HEK293 (cell line): Measurements from ENCODE around the gene DAGLA.

Experiments used
- CTCF ChIA-PET: fragments of 350-600 bp; formaldehyde crosslinking; extraction: SDS; loops from one replicate; lab custom pipeline; 2021; ENCODE audit warnings: antibody characterized with exemption; lab: Yijun Ruan, JAX
- POLR2A ChIA-PET: fragments of 300-600 bp; formaldehyde crosslinking; extraction: SDS; loops from one replicate; lab custom pipeline; 2020; ENCODE audit warnings: antibody characterized with exemption, inconsistent platforms; lab: Yijun Ruan, JAX
- H3K27ac ChIP-seq: fragments of 200-500 bp; sonication (Bioruptor generic); 2 replicates; pipeline ENCODE4 v1.5.1; 2014; ENCODE audit warnings: low read depth, low read length, control low read depth, inconsistent platforms; ENCODE audit errors: extremely low read depth
- H3K36me3 ChIP-seq, 2 experiments: fragments of 200-500 bp in 1 of 2; sonication (Bioruptor generic) in 1 of 2; 1 replicate in 1 of 2; 2 replicates in 1 of 2; pipeline ENCODE4 v1.5.1; 2014 to 2017; ENCODE audit warnings: inconsistent platforms in 2 of 2, low read length in 2 of 2; ENCODE audit not compliant: control insufficient read depth in 2 of 2, insufficient read depth in 1 of 2
- H3K4me1 ChIP-seq: fragments of 200-500 bp; sonication (Bioruptor generic); 2 replicates; pipeline ENCODE4 v1.5.1; 2014; ENCODE audit warnings: mild to moderate bottlenecking, low read length, inconsistent platforms; ENCODE audit not compliant: control insufficient read depth, insufficient read depth
- H3K4me3 ChIP-seq: 2 replicates; pipeline ENCODE4 v1.5.1; 2011; ENCODE audit warnings: low read depth, mild to moderate bottlenecking, control low read depth, low read length, moderate library complexity
- H3K9me3 ChIP-seq: fragments of 200-500 bp; sonication (Bioruptor generic); 2 replicates; pipeline ENCODE4 v1.5.1; 2014; ENCODE audit warnings: low read depth, low read length, inconsistent platforms; ENCODE audit not compliant: control insufficient read depth, insufficient read depth
- GLIS1 ChIP-seq: fragments of 450-650 bp; formaldehyde crosslinking; IDR thresholded peaks from 2 replicates; pipeline ENCODE4 v1.5.1; 2016; ENCODE audit warnings: missing biosample characterization, missing genetic modification characterization
- HOXA7 ChIP-seq: sonication (generic); formaldehyde crosslinking; IDR thresholded peaks from 2 replicates; pipeline ENCODE4 v1.8.1; 2022; ENCODE audit warnings: missing genetic modification reagents, borderline replicate concordance
- SCRT1 ChIP-seq: fragments of 450-650 bp; formaldehyde crosslinking; IDR thresholded peaks from 2 replicates; pipeline ENCODE4 v1.5.1; 2016; ENCODE audit warnings: missing biosample characterization, missing genetic modification characterization, borderline replicate concordance
- ZBTB1 ChIP-seq: fragments of 450-650 bp; formaldehyde crosslinking; IDR thresholded peaks from 2 replicates; pipeline ENCODE4 v1.5.1; 2016; ENCODE audit warnings: missing biosample characterization, missing genetic modification characterization
- ZBTB20 ChIP-seq: fragments of 450-650 bp; formaldehyde crosslinking; IDR thresholded peaks from 2 replicates; pipeline ENCODE4 v1.5.1; 2016; ENCODE audit warnings: missing biosample characterization, missing genetic modification characterization
- ZFHX2 ChIP-seq: fragments of 450-650 bp; formaldehyde crosslinking; conservative IDR thresholded peaks from 2 replicates; pipeline ENCODE4 v1.5.1; 2016; ENCODE audit warnings: missing biosample characterization, missing genetic modification characterization
- ZIC2 ChIP-seq: fragments of 450-650 bp; formaldehyde crosslinking; IDR thresholded peaks from 2 replicates; pipeline ENCODE4 v1.5.1; 2016; ENCODE audit warnings: missing biosample characterization, missing genetic modification characterization
- ZNF121 ChIP-seq: fragments of 450-650 bp; formaldehyde crosslinking; IDR thresholded peaks from 2 replicates; pipeline ENCODE4 v1.5.1; 2016; ENCODE audit warnings: missing biosample characterization, missing genetic modification characterization
- ZNF2 ChIP-seq: fragments of 450-650 bp; formaldehyde crosslinking; IDR thresholded peaks from 2 replicates; pipeline ENCODE4 v1.5.1; 2016; ENCODE audit warnings: missing biosample characterization, missing genetic modification characterization
- ZNF214 ChIP-seq: fragments of 450-650 bp; formaldehyde crosslinking; IDR thresholded peaks from 2 replicates; pipeline ENCODE4 v1.5.1; 2017; ENCODE audit warnings: missing biosample characterization, mild to moderate bottlenecking, missing genetic modification characterization, borderline replicate concordance
- ZNF239 ChIP-seq: fragments of 450-650 bp; formaldehyde crosslinking; IDR thresholded peaks from 2 replicates; pipeline ENCODE4 v1.5.1; 2016; ENCODE audit warnings: missing biosample characterization, missing genetic modification characterization
- ZNF311 ChIP-seq: fragments of 450-650 bp; formaldehyde crosslinking; IDR thresholded peaks from 2 replicates; pipeline ENCODE4 v1.5.1; 2017; ENCODE audit warnings: missing biosample characterization, missing genetic modification characterization, borderline replicate concordance
- ZNF335 ChIP-seq: fragments of 450-650 bp; formaldehyde crosslinking; conservative IDR thresholded peaks from 2 replicates; pipeline ENCODE4 v1.5.1; 2016; ENCODE audit warnings: missing biosample characterization, missing genetic modification characterization
- ZNF501 ChIP-seq: fragments of 450-650 bp; formaldehyde crosslinking; IDR thresholded peaks from 2 replicates; pipeline ENCODE4 v1.5.1; 2016; ENCODE audit warnings: missing biosample characterization, missing genetic modification characterization
- ZNF544 ChIP-seq: fragments of 450-650 bp; formaldehyde crosslinking; IDR thresholded peaks from 2 replicates; pipeline ENCODE4 v1.5.0; 2017; ENCODE audit warnings: missing biosample characterization, missing genetic modification characterization
- ZNF621 ChIP-seq: fragments of 450-650 bp; formaldehyde crosslinking; IDR thresholded peaks from 2 replicates; pipeline ENCODE4 v1.5.1; 2017; ENCODE audit warnings: missing biosample characterization, missing genetic modification characterization
- ZNF664 ChIP-seq: fragments of 450-650 bp; formaldehyde crosslinking; IDR thresholded peaks from 2 replicates; pipeline ENCODE4 v1.5.1; 2016; ENCODE audit warnings: missing biosample characterization, missing genetic modification characterization
- ZNF701 ChIP-seq: fragments of 450-650 bp; formaldehyde crosslinking; IDR thresholded peaks from 2 replicates; pipeline ENCODE4 v1.5.1; 2016; ENCODE audit warnings: missing biosample characterization, missing genetic modification characterization
- ZNF747 ChIP-seq: fragments of 450-650 bp; formaldehyde crosslinking; IDR thresholded peaks from 2 replicates; pipeline ENCODE4 v1.5.1; 2016; ENCODE audit warnings: missing biosample characterization, missing genetic modification characterization
- ZNF837 ChIP-seq: fragments of 450-650 bp; formaldehyde crosslinking; IDR thresholded peaks from 2 replicates; pipeline ENCODE4 v1.5.1; 2016; ENCODE audit warnings: missing biosample characterization, missing genetic modification characterization
- TF ChIP-seq, protein P1 (sequence below): fragments of 450-650 bp; formaldehyde crosslinking; optimal IDR thresholded peaks from 2 replicates; pipeline ENCODE3; 2016; ENCODE audit warnings: missing biosample characterization, mild to moderate bottlenecking, missing genetic modification characterization
- TF ChIP-seq, protein P2 (sequence below): fragments of 450-650 bp; formaldehyde crosslinking; IDR thresholded peaks from 2 replicates; pipeline ENCODE4 v1.5.1; 2017; ENCODE audit warnings: missing biosample characterization, missing genetic modification characterization

Gene DAGLA

GRCh38 chr11:61683961-61684869 is 4.0 kb downstream of the DAGLA start (continued):
- TF ChIP-seq ZNF214 (tag by site-specific recombination) (no peak), ZNF335 (tag by site-specific recombination) (peak; percentile 98), SCRT1 (tag by site-specific recombination) (no peak), ZFHX2 (tag by site-specific recombination) (peak; percentile 99), ZBTB20 (tag by site-specific recombination) (0 out of 2 replicates have a peak, but pooled peaks have one; percentile 9), ZIC2 (tag by site-specific recombination) (peak; percentile 88), ZBTB1 (no peak)
- TF ChIP-seq, protein P1, sequence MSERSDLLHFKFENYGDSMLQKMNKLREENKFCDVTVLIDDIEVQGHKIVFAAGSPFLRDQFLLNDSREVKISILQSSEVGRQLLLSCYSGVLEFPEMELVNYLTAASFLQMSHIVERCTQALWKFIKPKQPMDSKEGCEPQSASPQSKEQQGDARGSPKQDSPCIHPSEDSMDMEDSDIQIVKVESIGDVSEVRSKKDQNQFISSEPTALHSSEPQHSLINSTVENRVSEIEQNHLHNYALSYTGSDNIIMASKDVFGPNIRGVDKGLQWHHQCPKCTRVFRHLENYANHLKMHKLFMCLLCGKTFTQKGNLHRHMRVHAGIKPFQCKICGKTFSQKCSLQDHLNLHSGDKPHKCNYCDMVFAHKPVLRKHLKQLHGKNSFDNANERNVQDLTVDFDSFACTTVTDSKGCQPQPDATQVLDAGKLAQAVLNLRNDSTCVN (tag by site-specific recombination): peak; percentile 27

DNA sequence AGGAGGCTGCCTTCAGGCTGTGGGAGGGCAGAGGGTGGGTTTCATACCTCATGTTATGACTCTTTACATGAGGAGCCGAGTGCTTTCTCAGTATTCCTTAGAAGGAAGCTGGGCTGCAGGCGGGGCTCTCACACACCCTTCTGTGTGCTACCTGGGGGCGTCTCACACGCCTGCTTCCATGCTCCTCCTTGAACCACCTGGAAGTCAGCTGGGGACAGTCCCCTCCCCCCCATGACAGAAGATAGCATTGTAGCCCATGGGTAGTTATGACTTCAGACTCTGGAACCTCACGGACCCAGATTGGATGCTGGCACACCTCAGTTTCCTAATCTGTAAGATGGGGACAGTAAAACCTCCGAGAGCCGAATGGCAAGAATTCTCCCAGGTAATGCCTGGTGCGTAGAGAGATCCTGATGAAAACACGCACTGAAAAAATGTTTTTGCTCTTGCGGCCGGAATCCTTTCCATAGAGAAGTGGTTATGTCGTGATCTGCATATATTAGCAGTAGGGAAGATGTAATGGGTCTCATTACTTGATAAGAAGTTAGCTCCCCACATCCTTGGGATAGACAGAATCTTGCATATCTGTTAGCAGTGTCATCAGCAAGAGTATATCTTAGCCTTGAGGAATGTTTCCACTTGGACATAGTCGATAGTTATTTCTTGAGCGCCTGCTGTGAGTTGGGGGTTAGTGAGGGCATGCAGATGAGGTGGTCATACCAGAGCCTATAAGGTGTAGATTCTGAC is 4.9 kb downstream of the DAGLA start:
- CTCF ChIA-PET: interaction anchor here (1.5 to 2.0 kb wide), 2 partner anchors 9 to 34 kb away, joined by 5 to 6 read pairs; no protein-coding TSS in a partner anchor
- no peak for TF ChIP-seq ZNF837 (tag by site-specific recombination)
- no peak for TF ChIP-seq GLIS1 (tag by site-specific recombination)
- no peak for TF ChIP-seq ZNF664 (tag by site-specific recombination)
- no peak for TF ChIP-seq ZNF121
- no peak for TF ChIP-seq ZNF501 (tag by site-specific recombination)
- no peak for TF ChIP-seq ZNF214 (tag by site-specific recombination)
- TF ChIP-seq ZNF544 (tag by site-specific recombination): no peak
- TF ChIP-seq ZNF701 (tag by site-specific recombination): no peak
- TF ChIP-seq, protein P2, sequence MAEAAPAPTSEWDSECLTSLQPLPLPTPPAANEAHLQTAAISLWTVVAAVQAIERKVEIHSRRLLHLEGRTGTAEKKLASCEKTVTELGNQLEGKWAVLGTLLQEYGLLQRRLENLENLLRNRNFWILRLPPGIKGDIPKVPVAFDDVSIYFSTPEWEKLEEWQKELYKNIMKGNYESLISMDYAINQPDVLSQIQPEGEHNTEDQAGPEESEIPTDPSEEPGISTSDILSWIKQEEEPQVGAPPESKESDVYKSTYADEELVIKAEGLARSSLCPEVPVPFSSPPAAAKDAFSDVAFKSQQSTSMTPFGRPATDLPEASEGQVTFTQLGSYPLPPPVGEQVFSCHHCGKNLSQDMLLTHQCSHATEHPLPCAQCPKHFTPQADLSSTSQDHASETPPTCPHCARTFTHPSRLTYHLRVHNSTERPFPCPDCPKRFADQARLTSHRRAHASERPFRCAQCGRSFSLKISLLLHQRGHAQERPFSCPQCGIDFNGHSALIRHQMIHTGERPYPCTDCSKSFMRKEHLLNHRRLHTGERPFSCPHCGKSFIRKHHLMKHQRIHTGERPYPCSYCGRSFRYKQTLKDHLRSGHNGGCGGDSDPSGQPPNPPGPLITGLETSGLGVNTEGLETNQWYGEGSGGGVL: no peak
- no peak for TF ChIP-seq ZNF2 (tag by site-specific recombination)
- TF ChIP-seq ZNF621 (tag by site-specific recombination): no peak
- no peak for TF ChIP-seq ZNF747 (tag by site-specific recombination)
- no peak for TF ChIP-seq HOXA7 (CRISPR knock-in tag)
- no peak for TF ChIP-seq ZNF311 (tag by site-specific recombination)
- no peak for TF ChIP-seq ZNF239
- no peak for TF ChIP-seq ZBTB20 (tag by site-specific recombination)
- Histone ChIP-seq H3K36me3 (no peaks in the 10 kb centered on the region), H3K27ac (no peak overlapping the region), H3K4me3 (no peak overlapping the region), H3K4me1 (peaks cover 3% of the 10 kb centered on the region; the same call in 1 of the 2 replicates), H3K9me3 (no peaks in the 10 kb centered on the region)
- POLR2A ChIA-PET: no interaction called here
